HFFc6 (cell line): ENCODE data around the gene ACTN3. TPM values are rescaled to one million over a fixed set of nuclear protein-coding genes. Genes with fewer than 3 reads are reported as not detected.

ENCODE experiments used
- DNase-seq: peaks from one replicate; pipeline ENCODE4 v3.0.0-alpha.2; 2018
- H3K27ac Mint-ChIP-seq: 2 replicates; pipeline ENCODE4 v1.8.0; 2020; ENCODE audit warnings: mild to moderate bottlenecking, mixed read lengths
- H3K27me3 Mint-ChIP-seq: 2 replicates; pipeline ENCODE4 v1.8.0; 2021; ENCODE audit warnings: mild to moderate bottlenecking, moderate library complexity, mixed read lengths; ENCODE audit not compliant: insufficient read depth
- H3K36me3 Mint-ChIP-seq: 2 replicates; pipeline ENCODE4 v1.8.0; 2021; ENCODE audit warnings: low read depth, mixed read lengths
- H3K4me1 Mint-ChIP-seq: 2 replicates; pipeline ENCODE4 v1.8.0; 2020; ENCODE audit warnings: low read depth, mixed read lengths
- H3K4me3 Mint-ChIP-seq: 2 replicates; pipeline ENCODE4 v1.8.0; 2020; ENCODE audit warnings: mild to moderate bottlenecking, moderate library complexity, mixed read lengths
- H3K9me3 Mint-ChIP-seq: 2 replicates; pipeline ENCODE4 v1.8.0; 2020; ENCODE audit warnings: mild to moderate bottlenecking, mixed read lengths
- total RNA-seq, 6 experiments: library from RNA; stranded (reverse); fragmentation: NEBNext Ultra II Directional; extraction: Animal tissue kit (Norgen Biotek cat#: 25700); gene quantifications; 2 replicates in 1 of 6; 3 replicates in 5 of 6; pipeline ENCODE4 v1.2.3, GENCODE V29; 2021
- TF ChIP-seq, protein P1 (sequence below): fragments of 200-600 bp; sonication (generic); IDR thresholded peaks from 2 replicates; pipeline ENCODE4 v1.5.0; 2021; ENCODE audit warnings: antibody characterized with exemption, mild to moderate bottlenecking

ACTN3 gene
- total RNA-seq, 6 experiments from 2014 or later, result 0.07 to 0.24 (median 0.10) TPM; not detected in 2

DNA sequence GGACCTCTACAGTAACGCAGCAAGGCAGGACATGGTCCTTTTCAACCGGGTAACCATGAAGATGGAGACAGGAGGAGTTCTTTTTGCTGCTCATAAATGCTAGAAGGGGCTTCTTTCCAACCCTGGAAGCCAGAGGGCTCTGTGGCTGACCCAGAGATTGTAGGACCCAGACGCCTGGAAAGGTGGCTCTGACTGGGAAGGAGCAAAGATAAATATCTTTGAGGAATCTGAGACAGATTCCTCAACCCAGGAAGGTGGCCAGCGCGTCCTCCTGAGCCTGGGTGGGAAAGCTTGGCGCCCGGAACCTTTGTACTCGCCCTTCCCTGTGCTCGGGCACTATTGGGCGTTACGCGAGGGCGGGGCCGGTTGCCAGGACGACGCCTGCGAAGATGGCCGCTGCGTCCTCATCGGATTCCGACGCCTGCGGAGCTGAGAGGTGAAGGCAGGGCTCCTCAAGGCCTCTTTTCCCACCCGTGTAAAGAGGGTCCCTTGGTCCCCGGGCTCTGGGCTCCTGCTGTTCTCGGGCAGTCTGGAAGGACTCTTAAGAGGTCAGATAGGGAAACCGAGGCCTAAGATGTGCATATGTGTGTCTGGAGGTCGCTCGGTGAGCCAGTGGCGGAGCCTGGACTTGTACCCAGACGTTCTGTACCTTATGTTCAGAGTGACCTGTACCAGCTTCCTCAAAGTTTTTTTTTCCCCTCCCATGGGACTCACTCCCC is 36.3 kb upstream of the ACTN3 start, which contains the start of gene BBS1:
BBS1 (plus strand) TSS at position 365 of the 719 bp plus-strand sequence; CDS start at position 390, 25 bp downstream.
- peak within 1 kb of the TSS; percentile 99 for H3K4me3 Mint-ChIP-seq
- H3K27me3 Mint-ChIP-seq, result no peaks in the 10 kb centered on the region; the same call in 1 of the 2 replicates
- peak within 1 kb of the TSS; percentile 69 for H3K27ac Mint-ChIP-seq
- H3K36me3 Mint-ChIP-seq, result peaks cover 1% of the 10 kb centered on the region; the same call in 1 of the 2 replicates
- TF ChIP-seq, protein P1, sequence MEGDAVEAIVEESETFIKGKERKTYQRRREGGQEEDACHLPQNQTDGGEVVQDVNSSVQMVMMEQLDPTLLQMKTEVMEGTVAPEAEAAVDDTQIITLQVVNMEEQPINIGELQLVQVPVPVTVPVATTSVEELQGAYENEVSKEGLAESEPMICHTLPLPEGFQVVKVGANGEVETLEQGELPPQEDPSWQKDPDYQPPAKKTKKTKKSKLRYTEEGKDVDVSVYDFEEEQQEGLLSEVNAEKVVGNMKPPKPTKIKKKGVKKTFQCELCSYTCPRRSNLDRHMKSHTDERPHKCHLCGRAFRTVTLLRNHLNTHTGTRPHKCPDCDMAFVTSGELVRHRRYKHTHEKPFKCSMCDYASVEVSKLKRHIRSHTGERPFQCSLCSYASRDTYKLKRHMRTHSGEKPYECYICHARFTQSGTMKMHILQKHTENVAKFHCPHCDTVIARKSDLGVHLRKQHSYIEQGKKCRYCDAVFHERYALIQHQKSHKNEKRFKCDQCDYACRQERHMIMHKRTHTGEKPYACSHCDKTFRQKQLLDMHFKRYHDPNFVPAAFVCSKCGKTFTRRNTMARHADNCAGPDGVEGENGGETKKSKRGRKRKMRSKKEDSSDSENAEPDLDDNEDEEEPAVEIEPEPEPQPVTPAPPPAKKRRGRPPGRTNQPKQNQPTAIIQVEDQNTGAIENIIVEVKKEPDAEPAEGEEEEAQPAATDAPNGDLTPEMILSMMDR, result no peak
- H3K9me3 Mint-ChIP-seq, result no peaks in the 10 kb centered on the region
- H3K4me1 Mint-ChIP-seq, result peaks cover 9% of the 10 kb centered on the region
- DNase-seq, result peak; percentile 68

DNA sequence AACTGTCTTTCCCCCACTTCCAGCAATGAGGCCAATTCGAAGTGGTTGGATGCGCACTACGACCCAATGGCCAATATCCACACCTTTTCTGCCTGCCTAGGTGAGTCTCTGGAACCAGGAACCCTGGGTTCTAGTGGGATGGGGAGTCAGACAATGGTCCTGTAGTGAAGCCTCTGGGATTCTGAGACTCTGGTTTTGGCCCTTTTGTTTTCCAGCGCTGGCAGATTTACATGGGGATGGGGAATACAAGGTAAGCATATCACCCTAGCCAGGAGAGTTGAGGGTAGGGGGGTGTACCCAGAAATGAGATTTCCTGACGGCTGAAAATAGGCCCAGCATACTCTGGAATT is 35.7 kb upstream of the ACTN3 start:
- no peak for DNase-seq
- Mint-ChIP-seq H3K27ac (peak overlapping the region; percentile 69), H3K27me3 (no peaks in the 10 kb centered on the region; the same call in 1 of the 2 replicates), H3K36me3 (no peaks in the 10 kb centered on the region), H3K4me3 (peak overlapping the region; percentile 99), H3K9me3 (no peaks in the 10 kb centered on the region), H3K4me1 (peaks cover 9% of the 10 kb centered on the region)
- TF ChIP-seq, protein P1, result no peak

DNA sequence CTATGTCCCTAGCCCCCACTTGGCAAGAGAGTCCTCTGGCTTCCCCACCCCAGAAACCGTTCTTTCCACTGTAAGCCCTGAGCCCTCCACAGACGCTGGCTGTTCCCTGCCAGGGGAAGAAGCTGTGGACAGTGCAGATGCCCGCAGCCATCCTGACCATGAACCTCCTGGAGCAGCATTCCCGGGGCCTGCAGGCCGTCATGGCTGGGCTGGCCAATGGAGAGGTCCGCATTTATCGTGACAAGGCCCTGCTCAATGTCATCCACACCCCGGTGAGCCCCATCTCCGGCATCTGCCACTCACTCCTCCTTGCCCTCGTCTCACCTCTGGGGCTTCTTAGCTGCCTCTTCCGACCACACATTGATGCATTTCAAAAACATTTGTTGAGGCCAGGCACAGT is 23.1 kb upstream of the ACTN3 start:
- DNase-seq, result no peak
- H3K27me3 Mint-ChIP-seq, result peaks cover 4% of the 10 kb centered on the region
- no peak overlapping the region for H3K4me3 Mint-ChIP-seq
- H3K27ac Mint-ChIP-seq, result no peak overlapping the region
- H3K4me1 Mint-ChIP-seq, result no peaks in the 10 kb centered on the region
- TF ChIP-seq, protein P1, result no peak
- H3K9me3 Mint-ChIP-seq, result no peaks in the 10 kb centered on the region
- peaks cover 11% of the 10 kb centered on the region; the same call in 1 of the 2 replicates for H3K36me3 Mint-ChIP-seq

DNA sequence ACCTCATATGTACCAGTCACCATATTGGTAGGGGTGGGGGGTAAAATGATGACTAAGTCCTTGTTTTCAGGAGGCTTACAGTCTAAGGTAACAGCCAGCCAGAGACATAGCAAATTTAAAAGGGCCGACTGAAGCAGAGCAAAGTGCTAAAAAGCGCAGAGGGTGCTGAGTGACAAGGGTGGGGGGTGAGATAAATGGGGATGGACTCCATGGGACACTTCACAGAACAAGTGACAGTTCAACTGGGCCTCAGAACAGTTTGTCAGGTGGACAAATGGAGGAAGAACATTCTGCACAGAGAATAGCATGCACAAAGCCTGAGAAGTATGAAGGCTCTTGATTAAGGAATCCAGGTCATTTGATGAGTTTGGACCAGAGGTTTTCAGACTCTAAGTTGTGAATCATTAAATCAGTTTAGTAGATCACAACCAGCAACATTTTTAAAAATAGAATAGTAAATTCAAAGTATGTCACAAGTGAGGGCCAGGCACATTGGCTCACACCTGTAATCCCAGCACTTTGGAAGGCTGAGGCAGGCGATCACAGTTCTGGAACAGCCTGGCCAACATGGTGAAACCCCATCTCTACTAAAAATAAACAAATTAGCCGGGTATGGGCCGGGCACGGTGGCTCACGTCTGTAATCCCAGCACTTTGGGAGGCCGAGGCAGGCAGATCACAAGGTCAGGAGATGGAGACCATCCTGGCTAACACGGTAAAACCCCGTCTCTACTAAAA is 22.2 kb upstream of the ACTN3 start:
- Mint-ChIP-seq H3K27me3 (peaks cover 4% of the 10 kb centered on the region), H3K27ac (no peak overlapping the region), H3K9me3 (no peaks in the 10 kb centered on the region), H3K4me1 (no peaks in the 10 kb centered on the region), H3K36me3 (peaks cover 11% of the 10 kb centered on the region; the same call in 1 of the 2 replicates), H3K4me3 (no peak overlapping the region)
- no peak for DNase-seq
- TF ChIP-seq, protein P1, result no peak

DNA sequence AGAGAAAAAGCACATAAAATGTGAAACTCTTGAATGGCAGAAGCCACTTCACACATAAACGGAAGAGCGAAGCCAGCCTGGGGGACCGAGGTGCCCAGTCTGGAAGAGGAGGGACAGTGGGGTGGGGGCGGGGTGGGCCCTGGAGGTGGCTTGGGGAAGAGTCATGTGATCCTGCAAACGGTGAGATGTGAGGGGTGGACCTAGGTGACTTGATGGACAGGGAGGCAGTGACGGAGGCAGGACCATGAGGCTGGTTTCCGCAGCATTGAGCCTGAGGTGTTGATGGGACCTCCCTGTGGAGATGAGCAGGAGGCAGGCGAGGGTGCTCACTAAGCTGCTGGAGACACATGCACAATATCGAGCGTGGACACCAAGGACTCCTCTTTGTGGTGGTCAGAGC is 17.6 kb upstream of the ACTN3 start:
- no peak overlapping the region for H3K4me3 Mint-ChIP-seq
- TF ChIP-seq, protein P1, result no peak
- peaks cover 2% of the 10 kb centered on the region for H3K27me3 Mint-ChIP-seq
- DNase-seq, result no peak
- no peaks in the 10 kb centered on the region for H3K36me3 Mint-ChIP-seq
- H3K27ac Mint-ChIP-seq, result no peak overlapping the region
- H3K4me1 Mint-ChIP-seq, result no peaks in the 10 kb centered on the region
- H3K9me3 Mint-ChIP-seq, result no peaks in the 10 kb centered on the region
